ENCODE data around the gene ATP10D. TPM values are rescaled to one million over a fixed set of nuclear protein-coding genes. Genes with fewer than 3 reads are reported as not detected.
A peak's percentile ranks its signal among the peaks of the same experiment; 100 is the strongest.

Gene ATP10D
- total RNA-seq (2014; rRNA removed; shearing (Covaris generic); ENCODE audit: low replicate concordance) = 2.0 and 3.7 TPM in 2 replicates

DNA sequence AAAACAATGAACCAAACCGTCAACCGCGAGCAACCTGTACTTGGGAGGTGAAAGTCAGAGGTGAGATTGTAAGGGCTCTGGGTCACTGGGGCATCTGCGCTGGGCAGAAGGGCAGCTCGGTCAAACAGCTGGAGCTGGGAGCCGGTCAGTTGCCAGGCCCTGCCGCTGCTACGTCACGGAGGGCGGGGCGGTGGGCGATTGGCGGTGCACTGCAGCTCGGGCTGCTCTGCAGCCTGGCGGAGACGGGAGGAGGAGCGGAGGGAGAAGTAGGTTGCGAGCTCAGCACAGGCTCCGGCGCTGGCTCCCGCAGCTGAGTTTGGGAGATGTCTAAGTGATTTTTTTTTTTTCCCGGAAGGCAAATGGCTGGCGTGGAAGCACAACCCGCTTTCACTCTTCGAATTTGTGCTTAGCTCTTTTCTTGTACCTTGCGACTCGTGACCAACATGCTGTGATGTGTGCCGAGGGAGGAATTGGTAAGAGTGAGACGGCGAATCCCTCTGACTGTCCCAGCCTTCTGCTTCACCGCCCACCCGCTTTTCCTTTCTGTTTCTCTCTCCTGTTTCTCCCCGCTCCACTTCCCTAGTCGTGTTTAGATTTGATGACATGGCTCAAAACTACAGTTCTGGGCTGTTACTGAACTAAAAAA, at the start of gene ATP10D:
Gene ATP10D (plus strand): TSS at position 229 of the 646 bp plus-strand sequence. CDS start 27,266 bp downstream, outside the sequence.
- peak; percentile 93 for DNase-seq
- H3K9me3 ChIP-seq = no peaks in the 10 kb centered on the region
- H3K27me3 ChIP-seq = no peaks in the 10 kb centered on the region

DNA sequence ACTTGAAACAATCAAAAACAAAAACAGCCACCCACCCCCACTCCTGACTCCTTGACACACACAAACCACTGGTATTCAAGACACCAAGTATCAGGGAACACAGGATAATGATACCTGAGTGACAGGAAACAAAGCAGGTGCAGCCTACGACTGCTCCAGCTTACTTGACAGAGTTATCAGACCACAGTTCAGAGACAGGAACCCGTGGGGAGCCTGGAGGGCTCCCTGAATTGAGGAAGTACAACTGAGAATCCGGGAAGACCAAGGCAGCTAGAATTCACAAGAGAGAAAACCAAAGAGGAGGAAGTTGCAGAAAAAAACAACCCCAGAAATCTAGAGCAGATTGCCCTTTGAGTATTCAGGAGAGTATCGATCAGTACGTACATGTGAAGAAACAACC, 42.1 kb upstream of the ATP10D start:
- no peak for DNase-seq
- H3K9me3 ChIP-seq = no peaks in the 10 kb centered on the region
- H3K36me3 ChIP-seq = no peaks in the 10 kb centered on the region
- no peaks in the 10 kb centered on the region for H3K27me3 ChIP-seq
- no peak overlapping the region for H3K4me3 ChIP-seq

More for the DNA sequence above, at the start of gene ATP10D:
- Histone ChIP-seq H3K36me3 (no peaks in the 10 kb centered on the region), H3K4me3 (peak within 1 kb of the TSS; percentile 65)

DNA sequence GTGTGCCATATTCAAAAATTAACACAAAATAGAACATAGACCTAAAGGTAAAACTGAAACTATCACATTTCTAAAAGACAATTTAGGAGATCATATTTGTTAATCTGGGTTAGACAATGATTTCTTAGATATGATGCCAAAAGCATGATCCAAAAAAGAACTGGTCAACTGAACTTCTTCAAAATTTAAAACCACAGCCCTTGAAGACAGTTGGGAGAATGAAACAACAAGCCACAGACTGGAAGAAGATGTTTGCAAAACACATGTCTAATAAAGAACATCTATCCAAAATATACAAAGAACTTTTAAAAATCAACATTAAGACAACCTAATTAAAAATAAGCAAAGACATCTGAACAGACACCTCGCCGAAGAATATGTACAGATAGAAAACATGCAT, 41.0 kb upstream of the ATP10D start:
- Histone ChIP-seq H3K36me3 (no peaks in the 10 kb centered on the region), H3K27me3 (no peaks in the 10 kb centered on the region), H3K9me3 (no peaks in the 10 kb centered on the region), H3K4me3 (no peak overlapping the region)
- DNase-seq = no peak

DNA sequence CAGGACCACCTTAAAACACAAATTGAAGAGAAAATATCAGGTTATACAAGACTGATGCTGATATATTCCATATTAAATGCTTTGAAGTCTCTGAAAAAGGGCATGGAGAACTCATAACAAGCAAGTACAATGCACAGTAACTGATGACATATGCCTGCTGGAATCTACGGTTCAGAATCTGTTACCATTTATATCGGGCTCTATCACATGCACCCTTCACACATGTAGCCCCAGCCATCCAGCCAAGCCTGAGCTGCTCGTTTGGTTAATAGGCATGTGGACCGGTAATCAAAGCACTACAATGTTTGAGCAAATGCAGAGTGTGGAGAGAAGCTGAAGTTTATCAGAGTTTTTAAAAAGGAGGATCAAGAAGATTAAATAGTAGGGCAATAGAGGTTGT, 33.4 kb upstream of the ATP10D start:
- no peaks in the 10 kb centered on the region for H3K27me3 ChIP-seq
- DNase-seq = no peak
- no peak overlapping the region for H3K4me3 ChIP-seq
- no peaks in the 10 kb centered on the region for H3K9me3 ChIP-seq
- H3K36me3 ChIP-seq = peaks cover 5% of the 10 kb centered on the region; the same call in 1 of the 2 replicates

DNA sequence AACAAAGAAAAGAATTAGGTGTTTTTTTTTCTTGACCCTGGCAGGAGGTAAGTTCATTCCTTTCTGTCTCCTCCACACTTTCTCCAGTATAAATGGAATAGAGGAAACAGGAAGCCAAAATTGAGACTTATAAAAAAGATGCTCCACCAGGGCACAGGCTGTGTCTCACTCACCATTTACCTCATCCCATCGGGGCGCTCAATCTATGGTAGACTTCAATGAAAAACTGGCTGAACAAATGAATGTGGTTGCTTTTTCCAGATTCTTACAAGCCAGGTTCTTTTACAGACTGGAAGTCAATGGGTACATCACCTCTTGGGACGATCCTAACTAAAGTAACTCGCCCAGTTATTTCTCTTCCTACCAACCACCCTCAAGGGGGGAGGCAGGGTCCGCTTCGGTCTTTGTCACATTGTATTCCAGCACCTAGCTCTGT, 22.3 kb upstream of the ATP10D start:
- Histone ChIP-seq H3K4me3 (peak overlapping the region; percentile 68), H3K36me3 (no peaks in the 10 kb centered on the region)
- no peak for DNase-seq

DNA sequence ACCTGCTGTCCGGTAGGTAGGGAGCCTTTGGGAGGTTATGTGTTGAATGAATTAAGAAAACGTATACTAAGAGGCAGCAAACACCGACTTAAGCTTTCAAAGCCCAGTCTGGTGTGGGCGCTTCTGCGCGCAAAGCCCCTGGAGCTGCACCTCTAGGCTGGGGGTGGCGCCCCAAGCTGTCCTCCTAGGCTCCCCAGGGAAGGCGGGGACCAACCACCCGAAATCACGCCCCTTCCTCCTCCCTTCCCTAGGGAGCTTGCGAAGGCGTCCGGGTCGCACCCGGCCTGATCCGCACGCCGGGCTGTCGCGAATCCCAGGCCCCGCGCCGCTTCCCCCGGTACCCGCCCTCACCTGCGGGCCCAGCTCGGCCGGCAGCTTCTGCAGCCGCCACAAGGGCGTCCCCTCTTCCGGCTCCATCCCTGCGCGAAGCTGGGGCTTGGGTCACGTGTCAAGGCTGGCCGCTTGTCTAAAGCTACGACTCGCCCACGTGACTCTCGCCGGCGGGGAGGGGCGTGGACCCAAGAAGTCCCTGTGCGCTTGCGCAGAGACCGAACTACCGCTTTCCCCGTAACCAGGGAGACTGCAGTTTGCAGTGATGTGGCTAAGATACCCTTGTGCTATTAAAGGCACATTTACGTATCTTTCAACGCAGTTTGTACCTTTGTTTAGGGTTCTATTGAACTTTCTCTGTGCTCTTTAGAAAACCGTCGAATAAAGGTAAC, 21.7 kb upstream of the ATP10D start, which contains the start of gene COMMD8:
Gene COMMD8 (minus strand): TSS at position 468 of the 722 bp plus-strand sequence. CDS start 51 bp downstream, at position 417.
- Histone ChIP-seq H3K9me3 (no peaks in the 10 kb centered on the region), H3K27me3 (no peaks in the 10 kb centered on the region), H3K4me3 (peak within 1 kb of the TSS; percentile 68), H3K36me3 (no peaks in the 10 kb centered on the region)
- DNase-seq = peak; percentile 87

More for the DNA sequence above, 22.3 kb upstream of the ATP10D start:
- no peaks in the 10 kb centered on the region for H3K9me3 ChIP-seq
- H3K27me3 ChIP-seq = no peaks in the 10 kb centered on the region

DNA sequence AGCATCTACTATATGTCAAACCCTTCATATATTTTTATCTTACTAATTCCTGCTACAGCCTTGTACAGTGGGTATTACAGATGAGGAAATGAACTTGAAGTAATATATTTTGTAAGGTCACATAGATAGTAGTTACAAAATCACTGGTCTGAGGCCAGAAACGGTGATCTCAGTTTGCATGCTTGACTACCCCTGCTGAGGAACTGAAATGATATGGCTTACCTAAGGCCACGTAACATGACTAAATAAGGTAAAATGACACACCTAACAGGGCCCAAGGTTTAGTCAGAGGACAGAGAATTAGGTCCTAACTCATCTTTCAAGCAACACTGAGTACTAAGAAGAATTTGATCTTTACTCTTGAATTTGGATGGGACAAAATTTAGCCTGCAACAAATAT, 20.1 kb upstream of the ATP10D start:
- H3K9me3 ChIP-seq = no peaks in the 10 kb centered on the region
- no peak for DNase-seq
- H3K27me3 ChIP-seq = no peaks in the 10 kb centered on the region
- no peaks in the 10 kb centered on the region for H3K36me3 ChIP-seq
- H3K4me3 ChIP-seq = no peak overlapping the region

DNA sequence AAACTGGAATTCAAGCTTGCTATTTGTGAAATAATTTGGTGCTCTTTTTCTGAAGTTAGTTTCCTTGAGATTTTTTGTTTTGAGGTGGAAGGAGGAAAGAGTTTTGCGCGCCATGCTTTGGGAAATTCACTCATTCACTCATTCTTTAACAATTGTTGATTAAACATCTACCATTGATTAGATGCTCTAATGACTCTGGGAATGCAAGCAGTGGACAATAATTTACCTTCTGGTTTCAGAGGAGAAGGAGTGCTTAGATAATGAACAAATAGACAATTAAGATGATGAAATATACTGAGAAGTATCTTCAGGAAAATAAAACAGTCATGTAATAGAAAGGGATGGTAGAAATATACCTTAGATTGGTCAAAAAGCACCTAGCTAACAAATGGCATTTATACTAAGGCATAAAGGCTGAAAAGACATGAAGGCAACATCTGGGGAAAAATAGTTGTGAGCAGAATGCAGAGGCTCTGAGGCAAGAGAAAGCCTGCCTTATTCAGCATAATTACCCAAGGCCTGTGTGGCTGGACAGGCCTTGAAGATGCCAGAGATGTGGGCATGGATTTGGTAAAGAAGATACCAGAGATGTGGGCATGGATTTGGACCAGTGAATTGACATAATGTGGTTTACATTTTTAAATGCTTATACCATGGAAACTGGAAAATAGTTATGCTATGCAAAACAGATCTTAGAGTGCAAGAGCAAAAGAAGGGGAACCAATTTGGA, 18.9 kb upstream of the ATP10D start:
- Histone ChIP-seq H3K4me3 (no peak overlapping the region), H3K36me3 (no peaks in the 10 kb centered on the region), H3K9me3 (no peaks in the 10 kb centered on the region), H3K27me3 (no peaks in the 10 kb centered on the region)
- DNase-seq = no peak

DNA sequence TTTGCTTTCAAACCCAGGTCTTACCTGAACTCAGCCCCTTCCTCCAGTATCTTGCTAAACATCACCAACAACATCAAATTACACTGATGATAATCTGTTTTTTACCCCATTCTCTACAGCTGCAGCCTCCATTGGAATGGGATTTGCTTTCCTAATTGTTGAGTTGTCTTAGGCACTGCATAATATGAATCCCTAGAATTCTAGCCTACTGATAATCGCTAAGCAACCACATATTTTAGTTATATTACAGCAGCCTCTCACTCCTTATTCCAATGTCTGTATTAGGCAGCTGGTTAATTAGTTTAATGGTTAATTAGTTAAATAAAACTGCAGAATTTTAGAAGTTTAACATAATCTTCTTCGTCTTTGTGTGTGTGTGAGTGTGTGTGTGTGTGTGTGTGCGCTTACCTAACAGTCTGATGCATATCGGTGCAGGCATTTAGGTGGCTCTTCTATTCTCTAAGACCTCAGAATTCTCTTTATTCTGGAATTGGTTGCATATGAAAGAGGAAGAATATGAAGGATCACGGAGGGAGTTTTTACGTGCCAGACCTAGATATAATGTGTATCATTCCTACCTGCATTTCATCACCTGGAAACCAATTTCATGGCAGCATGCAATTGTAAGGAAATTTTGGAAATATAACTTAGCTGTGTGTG, 16.2 kb upstream of the ATP10D start:
- Histone ChIP-seq H3K4me3 (no peak overlapping the region), H3K36me3 (no peaks in the 10 kb centered on the region), H3K9me3 (no peaks in the 10 kb centered on the region), H3K27me3 (no peaks in the 10 kb centered on the region)
- DNase-seq = no peak

DNA sequence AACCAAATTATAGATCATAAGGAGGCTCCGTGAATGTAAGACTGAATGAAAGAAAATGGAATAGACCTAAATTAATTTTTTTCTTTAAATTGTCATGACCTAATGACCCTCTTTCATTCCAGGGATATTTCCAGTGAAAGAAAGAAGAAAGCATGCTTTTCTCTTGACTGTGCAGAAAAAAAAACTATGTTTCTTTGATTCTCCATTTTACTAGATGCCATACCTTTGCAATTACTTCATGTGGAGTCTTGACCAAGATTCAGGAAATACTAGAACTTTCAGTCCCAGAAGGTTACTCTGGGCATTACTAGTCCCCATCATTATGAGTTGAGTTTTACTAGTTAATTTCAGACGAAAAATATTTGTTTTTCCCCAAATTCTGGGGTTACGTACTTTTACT, 15.1 kb upstream of the ATP10D start:
- no peaks in the 10 kb centered on the region for H3K9me3 ChIP-seq
- no peak for DNase-seq
- H3K27me3 ChIP-seq = no peaks in the 10 kb centered on the region
- no peak overlapping the region for H3K4me3 ChIP-seq
- no peaks in the 10 kb centered on the region for H3K36me3 ChIP-seq

DNA sequence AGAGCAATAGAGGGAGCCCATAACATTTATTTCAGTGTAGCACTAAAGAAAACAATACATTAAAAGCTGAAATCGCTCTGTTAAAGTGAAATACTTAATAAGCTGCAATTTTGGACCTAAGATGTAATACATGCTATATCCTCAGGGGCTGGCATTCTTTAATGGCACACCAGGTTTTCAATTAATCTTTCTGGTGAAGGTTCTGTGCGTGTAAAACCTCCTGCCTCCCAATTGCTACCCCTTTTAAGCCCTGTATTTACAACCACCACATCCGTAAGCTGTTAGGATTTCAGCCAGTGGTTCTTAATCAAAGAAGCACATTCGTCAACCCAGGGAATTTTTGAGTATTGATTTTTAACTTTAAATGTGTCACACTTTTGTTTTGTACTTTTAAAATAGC, 14.0 kb upstream of the ATP10D start:
- Histone ChIP-seq H3K9me3 (no peaks in the 10 kb centered on the region), H3K27me3 (no peaks in the 10 kb centered on the region), H3K36me3 (no peaks in the 10 kb centered on the region), H3K4me3 (no peak overlapping the region)
- DNase-seq = no peak

DNA sequence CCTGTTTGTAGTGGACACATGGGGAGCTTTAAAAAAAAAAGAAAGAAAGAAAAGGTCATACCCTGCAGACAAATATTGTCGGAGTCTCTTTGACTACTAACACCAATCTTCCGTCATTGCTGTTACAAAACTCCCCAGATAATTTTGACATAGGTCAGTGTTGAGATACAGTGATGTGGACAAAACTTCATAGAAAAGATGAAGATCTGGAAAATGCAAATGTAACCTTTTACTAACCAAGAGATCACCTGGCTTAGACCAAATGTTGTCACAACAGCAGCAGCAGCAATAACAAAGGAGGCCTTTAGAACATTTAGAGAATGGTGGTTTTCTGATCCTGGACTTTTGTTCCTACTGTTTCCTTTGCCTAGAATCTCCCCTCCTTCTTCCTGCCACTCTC, 13.5 kb upstream of the ATP10D start:
- H3K36me3 ChIP-seq = no peaks in the 10 kb centered on the region
- DNase-seq = no peak
- H3K4me3 ChIP-seq = no peak overlapping the region
- H3K9me3 ChIP-seq = no peaks in the 10 kb centered on the region
- no peaks in the 10 kb centered on the region for H3K27me3 ChIP-seq

DNA sequence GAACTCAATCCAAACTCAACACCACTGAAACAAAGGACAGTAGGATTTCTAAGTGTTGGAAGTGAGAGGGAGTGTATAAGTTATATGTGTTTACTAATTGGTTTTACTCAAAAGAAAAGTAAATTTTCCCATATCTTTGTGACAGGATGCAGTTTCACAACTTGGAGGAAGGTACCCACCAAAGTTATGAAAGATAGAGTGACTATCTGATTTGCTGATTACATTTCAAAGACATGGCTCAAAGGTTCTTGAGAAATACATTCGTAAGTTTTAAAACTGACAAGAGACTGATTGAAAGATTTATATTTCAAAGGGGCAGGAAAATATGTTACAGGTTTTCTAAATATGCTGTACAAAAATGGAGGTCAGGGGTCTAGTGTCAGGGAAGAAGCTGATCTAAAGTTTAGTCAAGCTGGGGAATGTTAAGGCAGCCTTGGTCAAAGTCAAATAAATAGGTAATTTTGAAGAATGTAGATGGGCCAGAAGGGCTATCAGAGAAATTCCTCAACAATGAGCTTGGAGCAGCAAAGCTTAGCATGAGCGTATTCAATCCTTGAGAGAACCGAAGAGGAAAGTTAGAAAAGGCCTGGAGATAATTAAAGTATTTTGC, 11.8 kb upstream of the ATP10D start:
- Histone ChIP-seq H3K27me3 (no peaks in the 10 kb centered on the region), H3K36me3 (no peaks in the 10 kb centered on the region), H3K4me3 (no peak overlapping the region), H3K9me3 (no peaks in the 10 kb centered on the region)
- DNase-seq = no peak

DNA sequence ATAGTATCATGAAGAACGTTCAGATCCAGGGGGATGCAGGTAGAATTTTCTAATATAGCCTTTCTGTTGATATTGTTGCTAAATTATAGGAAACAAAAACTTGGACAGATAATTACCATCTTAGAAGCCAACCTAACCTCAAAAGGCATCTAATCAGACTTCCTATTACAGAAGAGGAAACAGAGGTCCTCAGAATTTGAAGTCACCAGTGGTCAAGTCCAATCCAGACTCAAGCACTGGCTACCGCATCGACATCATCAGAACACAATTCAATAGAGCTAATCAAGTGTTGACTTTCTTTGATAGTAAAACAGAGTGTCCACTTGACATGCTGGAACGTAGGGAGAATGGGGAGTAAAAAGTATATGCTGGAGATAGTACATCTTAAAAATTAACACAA, 10.3 kb upstream of the ATP10D start:
- no peaks in the 10 kb centered on the region for H3K27me3 ChIP-seq
- no peaks in the 10 kb centered on the region for H3K36me3 ChIP-seq
- DNase-seq = no peak
- H3K4me3 ChIP-seq = no peak overlapping the region
- no peaks in the 10 kb centered on the region for H3K9me3 ChIP-seq

DNA sequence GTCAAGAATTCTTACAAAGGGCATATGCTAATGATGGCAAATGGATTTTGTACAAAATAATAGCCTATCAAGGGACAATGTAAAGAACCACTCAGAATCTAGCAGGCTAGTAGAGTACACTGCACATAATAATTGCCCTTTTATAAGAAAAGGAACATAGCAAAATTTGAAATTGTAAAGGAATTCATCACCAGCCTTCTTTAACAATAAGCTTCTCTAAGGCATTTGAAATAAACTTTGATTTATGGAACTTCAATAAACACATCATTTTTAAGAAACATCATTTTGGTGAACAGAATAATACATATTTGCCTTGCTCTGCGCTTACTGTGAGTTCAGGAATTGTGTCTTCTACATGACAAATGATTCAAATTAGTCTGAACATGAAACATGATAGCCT, 9.7 kb upstream of the ATP10D start:
- Histone ChIP-seq H3K27me3 (no peaks in the 10 kb centered on the region), H3K4me3 (no peak overlapping the region), H3K9me3 (no peaks in the 10 kb centered on the region), H3K36me3 (no peaks in the 10 kb centered on the region)
- DNase-seq = no peak

DNA sequence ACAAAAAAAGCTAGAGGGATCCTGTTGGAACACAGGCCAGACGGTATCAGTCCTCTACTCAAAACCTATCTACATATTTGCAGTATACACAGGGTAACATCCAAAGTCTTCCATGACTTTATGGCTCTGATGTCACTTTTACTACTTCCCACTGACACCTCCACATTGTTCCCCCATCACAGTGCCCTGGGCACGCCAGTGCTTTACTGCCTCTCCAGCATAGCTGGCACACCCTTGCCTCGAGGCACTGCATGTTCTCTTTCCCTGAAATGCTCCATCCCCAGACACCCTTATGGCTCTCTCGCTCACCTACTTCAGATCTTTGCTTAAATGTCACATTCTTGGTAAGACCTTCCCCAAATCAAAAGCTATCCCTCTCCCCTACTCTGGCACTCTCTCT, 6.3 kb upstream of the ATP10D start:
- Histone ChIP-seq H3K36me3 (no peaks in the 10 kb centered on the region), H3K9me3 (no peaks in the 10 kb centered on the region), H3K27me3 (no peaks in the 10 kb centered on the region), H3K4me3 (no peak overlapping the region)
- no peak for DNase-seq
